ENCODE results near the gene ADGRE1.

DNA sequence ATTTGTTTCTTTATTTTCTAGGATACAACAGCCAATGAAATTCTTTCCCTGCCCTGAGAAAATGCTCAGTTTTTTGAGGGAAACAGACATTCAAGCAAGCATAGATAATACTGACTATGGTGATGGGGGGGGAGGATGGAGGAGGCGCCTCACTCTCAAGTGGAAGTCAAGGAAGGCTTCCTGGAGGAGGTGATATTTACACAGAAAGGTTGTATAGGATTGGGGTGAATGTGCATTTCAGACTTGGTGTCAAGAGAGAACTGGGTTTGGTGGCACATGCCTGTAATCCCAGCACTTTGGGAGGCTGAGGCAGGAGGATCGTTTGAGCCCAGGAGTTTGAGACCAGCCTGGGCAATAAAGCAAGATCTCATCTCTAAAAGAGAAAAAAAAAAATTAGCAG is 12.2 kb upstream of the ADGRE1 start:
- TF ChIP-seq, protein P1, sequence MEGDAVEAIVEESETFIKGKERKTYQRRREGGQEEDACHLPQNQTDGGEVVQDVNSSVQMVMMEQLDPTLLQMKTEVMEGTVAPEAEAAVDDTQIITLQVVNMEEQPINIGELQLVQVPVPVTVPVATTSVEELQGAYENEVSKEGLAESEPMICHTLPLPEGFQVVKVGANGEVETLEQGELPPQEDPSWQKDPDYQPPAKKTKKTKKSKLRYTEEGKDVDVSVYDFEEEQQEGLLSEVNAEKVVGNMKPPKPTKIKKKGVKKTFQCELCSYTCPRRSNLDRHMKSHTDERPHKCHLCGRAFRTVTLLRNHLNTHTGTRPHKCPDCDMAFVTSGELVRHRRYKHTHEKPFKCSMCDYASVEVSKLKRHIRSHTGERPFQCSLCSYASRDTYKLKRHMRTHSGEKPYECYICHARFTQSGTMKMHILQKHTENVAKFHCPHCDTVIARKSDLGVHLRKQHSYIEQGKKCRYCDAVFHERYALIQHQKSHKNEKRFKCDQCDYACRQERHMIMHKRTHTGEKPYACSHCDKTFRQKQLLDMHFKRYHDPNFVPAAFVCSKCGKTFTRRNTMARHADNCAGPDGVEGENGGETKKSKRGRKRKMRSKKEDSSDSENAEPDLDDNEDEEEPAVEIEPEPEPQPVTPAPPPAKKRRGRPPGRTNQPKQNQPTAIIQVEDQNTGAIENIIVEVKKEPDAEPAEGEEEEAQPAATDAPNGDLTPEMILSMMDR (conservative IDR thresholded peaks at IDR 0.05; ENCODE audit: low read length), result no peak
- no peak for TF ChIP-seq EZH2phosphoT487 (IDR thresholded peaks at IDR 0.05; ENCODE audit: borderline replicate concordance, low read depth, low read length)

Data from OCI-LY7 (cell line).